Measurements from ENCODE around the gene CISD2. TPM values are rescaled to one million over a fixed set of nuclear protein-coding genes. Genes with fewer than 3 reads are reported as not detected.
"Not testable (repeated sequence)": the region's sequence is repeated elsewhere in the genome, so short reads cannot be mapped to it uniquely, and the experiment has no call there.

CISD2 gene
- total RNA-seq, 1 experiment from 2014 or later, result 40.7 TPM

- no peak for DNase-seq (ENCODE audit: low read depth)
These were observed 19.1 kb upstream of the CISD2 start for GRCh38 chr4:102849579-102850104.

- DNase-seq (ENCODE audit: low read depth), result no peak
These were observed 18.4 kb upstream of the CISD2 start for GRCh38 chr4:102850370-102850769.

DNA sequence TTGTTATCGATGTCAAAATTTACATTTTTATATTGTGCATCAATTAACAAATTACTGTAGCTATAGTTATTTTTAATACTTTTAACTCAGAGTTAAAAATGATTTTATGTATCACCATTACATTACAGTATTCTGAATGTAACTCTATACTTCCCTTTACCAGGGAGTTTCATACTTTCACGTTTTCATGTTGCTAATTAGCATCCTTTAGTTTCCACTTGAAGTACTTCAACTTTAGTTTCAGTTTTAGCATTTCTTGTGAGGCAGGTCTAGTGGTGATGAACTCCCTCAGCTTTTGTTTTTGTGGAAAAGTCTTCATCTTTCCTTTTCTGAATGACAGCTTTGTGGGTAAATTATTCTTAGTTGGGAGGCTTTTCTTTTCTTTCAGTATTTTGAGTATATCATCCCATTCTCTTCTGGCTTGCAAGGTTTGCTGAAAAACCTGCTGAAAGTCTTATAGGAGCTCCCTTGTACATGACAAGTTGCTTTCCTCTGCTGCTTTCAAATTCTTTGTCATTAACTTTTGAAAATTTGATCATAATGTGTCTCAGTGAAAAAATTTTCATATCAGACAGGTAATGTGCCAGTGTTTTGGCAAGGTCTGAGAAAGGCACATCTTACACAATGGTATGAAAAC, 9.8 kb upstream of the CISD2 start:
- no peak for DNase-seq (ENCODE audit: low read depth)

DNA sequence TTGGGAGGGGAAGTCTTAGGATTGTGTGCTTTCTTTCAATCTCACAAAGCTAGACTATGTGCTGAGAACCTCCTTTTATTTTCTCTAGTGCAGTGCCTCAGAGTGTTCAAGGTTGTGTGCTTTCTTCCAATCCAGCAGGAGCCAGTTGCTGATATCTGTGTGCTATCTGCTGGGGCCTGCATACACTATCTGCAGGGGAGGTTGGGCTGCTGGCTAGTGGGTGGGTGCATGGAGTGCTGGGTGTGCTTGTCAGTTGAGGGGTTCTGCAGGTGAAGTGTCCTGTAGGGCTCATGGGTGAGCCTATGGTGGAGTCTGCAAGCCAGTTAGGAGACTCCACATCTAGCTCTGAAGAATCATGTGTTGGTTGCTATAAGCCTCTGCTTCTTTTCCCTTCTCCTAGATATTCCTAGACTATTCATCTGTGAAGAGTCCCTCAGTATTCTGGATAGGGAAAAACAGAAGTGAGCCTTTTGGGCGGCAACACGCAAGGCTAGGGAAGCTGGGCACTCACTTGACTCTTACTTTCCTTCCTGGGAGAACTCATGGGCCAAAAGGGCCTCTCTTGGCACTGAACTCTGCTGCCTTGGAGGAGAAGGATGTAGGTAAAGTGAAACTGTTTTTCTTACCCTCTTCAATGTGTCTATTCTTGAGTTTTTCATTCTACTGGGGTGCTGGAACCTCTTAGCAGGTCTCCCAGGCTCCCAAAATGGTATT, 8.0 kb upstream of the CISD2 start:
- no peak for DNase-seq (ENCODE audit: low read depth)

DNA sequence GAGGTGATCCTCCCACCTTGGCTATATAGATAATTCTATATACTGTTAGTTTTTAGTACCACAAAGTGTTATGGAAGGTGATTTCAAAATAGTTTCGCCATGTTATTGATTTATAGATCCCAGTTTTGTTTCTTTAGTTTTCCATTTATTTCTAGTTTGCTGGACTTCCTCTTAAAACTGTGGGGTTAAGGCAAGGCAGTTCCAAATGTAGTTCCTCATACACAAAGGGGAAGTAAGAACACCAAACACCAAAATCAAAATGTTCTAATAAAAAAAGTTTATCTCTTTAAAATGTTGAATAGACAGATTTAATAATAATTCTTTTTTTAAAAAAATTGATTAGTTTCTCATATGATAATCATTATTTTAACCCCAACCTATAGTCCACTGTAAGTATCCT, 6.8 kb upstream of the CISD2 start:
- DNase-seq (ENCODE audit: low read depth), result no peak

DNA sequence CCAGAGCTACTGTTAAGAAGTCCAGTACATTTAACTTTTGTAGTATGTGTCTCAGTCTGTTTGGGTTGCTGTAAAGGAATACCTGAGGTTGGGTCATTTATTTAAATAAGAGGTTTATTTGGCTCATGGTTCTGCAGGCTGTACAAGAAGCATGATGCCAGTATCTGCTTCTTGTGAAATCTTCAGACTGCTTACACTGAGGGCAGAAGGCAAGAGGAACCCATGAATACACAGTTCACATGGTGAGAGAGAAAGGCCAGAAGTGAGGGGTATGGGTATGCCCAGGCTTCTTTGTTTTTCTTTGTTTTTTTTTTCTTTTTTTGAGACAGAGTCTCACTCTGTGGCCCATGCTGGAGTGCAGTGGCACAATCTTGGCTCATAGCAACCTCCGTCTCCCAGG, 6.0 kb upstream of the CISD2 start:
- DNase-seq (ENCODE audit: low read depth), result no peak

GRCh38 chr4:102865327-102865726, 3.5 kb upstream of the CISD2 start:
- not testable (repeated sequence) for DNase-seq (ENCODE audit: low read depth)

- DNase-seq (ENCODE audit: low read depth), result no peak
These were observed 1.3 kb upstream of the CISD2 start for GRCh38 chr4:102867278-102868152.

DNA sequence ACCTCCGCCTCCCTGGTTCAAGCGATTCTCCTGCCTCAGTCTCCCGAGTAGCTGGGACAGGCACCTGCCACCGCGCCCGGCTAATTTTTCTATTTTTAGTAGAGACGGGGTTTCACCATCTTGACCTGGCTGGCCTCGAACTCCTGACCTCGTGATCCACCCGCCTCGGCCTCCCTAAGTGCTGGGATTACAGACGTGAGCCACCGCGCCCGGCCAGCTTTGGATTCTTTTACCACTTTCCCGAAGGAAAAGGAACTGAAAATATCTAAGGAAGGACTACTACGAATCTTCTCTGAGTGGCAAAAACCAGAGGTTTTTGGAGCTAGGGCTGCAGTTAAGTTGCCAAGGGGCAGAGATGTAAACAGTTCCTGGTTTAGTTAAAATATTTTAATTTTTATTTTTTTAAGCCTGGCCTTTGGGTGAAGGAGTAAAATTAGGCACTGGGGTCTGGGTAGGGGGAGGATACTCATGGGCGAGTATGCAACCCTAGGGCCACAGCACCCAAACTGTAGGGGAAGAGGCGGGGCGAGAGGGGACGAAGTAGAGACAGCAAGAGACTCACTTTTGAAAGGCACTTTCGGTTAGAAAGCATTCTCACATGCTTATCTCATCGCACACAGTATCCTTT, 525 bp upstream of the CISD2 start:
- DNase-seq (ENCODE audit: low read depth), result no peak

DNA sequence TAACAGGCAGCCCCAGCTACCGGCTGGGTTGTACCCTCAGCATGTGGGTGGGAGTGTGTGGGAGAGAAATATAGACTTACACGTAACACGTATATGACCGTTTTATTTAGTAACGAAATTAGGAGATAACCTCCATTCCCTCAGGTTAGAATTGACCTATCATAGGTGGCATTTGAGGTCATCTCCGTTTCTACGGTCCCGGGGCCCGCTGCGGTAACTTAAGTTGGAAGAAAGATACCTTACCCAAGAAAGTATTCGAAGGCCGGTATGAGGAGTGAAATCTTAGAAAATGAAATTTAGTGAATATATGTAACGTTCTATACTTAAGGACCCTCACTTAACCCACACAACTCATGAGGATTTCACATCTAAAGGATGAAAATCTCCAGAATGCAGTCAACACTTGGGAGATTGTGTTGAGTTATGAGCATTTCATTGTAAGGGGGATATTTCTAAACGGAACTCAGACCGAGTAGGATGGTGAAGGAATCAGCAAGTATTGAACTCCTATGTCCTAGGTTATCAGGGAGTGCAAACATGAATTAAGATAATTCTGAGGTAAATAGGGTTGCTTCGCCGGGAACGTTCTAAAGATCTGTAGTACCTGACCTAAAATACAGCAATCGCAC, 891 bp downstream of the CISD2 start:
- DNase-seq (ENCODE audit: low read depth), result no peak

GRCh38 chr4:102871772-102872171, 3.0 kb downstream of the CISD2 start:
- no peak for DNase-seq (ENCODE audit: low read depth)

DNA sequence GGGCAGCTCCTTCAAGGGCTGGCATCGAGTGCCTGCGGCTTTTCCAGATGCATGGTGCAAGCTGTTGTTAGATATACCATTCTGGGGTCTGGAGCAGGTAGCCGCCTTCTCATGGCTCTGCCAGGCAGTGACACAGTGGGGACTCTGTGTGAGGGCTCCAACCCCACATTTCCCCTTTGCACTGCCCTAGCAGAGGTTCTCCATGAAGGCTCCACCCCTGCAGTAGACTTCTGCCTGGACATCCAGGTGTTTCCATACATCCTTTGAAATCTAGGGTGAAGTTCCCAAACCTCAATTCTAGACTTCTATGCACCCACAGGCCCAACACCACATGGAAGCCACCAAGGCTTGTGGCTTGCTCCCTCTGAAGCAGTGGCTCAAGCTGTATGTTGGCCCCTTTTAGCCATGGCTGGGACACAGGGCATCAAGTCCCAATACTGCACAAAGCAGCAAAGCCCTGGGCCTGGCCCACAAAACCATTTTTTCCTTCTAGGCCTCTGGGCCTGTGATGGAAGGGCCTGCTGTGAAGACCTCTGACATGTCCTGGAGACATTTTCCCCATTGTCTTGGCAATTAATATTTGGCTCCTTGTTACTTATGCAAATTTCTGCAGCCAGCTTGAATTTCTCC, 8.8 kb downstream of the CISD2 start:
- DNase-seq (ENCODE audit: low read depth), result not testable (repeated sequence)

DNA sequence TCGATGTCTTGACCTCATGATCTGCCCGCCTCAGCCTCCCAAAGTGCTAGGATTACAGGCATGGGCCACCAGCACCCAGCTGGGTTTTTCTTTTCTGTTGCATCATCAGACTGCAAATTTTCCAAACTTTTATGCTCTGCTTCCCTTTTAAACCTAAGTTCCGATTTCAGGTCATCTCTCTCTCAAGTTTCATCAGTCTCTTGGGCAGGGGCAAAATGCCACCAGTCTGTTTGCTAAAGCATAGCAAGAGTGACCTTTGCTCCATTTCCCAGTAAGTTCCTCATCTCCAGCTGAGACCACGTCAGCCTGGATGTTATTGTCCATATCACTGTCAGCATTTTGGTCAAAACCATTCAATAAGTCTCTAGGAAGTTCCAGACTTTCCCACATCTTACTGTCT, 9.6 kb downstream of the CISD2 start:
- not testable (repeated sequence) for DNase-seq (ENCODE audit: low read depth)

- DNase-seq (ENCODE audit: low read depth), result no peak
These were observed 10.1 kb downstream of the CISD2 start for GRCh38 chr4:102878901-102879300.

DNA sequence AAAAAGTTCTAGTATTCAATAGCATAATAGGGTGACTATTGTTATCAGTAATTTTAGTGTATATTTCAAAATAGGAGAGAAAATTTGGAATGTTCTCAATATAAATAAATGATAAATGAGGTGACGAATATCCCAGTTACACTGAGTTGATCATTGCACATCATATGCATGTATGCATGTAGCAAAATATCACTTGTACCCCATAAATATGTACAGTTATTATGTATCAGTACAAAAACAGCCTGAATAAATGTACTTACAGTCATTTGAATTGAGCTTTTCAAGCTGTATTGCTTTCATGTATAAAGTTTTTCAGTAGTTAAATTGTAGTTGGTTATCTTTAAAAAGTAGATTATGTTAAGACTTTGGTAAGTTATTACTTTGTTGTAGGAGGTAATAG, 12.6 kb downstream of the CISD2 start:
- DNase-seq (ENCODE audit: low read depth), result no peak

DNA sequence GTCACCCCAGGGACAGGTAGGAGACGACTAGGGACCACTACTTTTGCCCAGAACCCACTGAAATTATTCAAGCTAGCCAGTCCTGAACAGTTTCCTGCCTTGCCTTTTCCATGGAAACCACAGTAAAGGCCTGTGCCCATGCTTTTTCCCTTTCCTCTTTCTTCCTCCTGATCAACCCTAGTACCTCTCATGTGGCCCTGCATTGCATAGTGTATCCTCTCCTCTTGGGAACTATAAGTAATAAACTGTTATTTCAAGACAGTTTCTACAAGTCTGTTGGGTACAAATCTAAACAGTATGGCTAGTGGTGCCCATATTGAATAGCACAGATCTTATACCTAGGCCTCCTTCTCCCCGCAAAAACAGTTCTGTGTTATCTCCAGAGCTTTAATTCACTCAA, 14.5 kb downstream of the CISD2 start:
- DNase-seq (ENCODE audit: low read depth), result no peak

DNA sequence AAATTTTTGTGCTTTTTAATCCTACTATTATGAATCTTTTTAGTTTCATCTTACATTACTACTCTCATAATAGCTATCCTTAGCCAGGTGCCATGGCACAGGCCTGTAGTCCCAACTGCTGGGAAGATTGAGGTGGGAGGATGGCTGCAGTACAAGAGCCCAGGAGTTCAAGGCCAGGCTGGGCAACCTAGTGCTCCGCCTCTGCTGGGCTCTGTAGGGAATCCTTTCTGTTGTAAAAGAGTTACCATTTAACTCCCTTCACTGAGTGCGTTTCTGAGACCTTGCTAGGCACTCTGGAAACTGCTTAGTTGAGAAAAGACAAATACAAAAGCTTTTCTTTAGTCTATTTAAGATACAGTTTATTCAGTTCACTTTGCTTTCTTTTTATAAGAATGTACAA, 19.8 kb downstream of the CISD2 start:
- DNase-seq (ENCODE audit: low read depth), result not testable (repeated sequence)

DNA sequence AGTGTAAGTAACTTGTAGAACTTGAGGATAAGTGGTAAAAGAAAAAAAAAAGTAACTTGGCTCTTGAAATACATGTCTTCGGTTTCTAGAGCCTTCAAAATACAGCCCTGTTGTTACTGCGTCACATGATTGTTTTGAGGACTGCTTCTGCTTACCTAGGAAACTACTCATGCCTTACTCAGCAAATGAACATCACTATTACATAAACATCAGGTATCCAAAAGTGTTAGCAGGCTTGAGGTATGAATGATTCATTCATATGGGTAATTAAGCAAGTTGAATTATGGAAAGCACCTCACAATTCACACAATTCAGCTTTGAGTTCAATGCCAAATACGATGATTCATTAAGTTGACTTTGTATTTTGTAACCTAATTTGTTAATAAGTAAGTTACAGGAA, 21.1 kb downstream of the CISD2 start:
- DNase-seq (ENCODE audit: low read depth), result not testable (repeated sequence)

DNA sequence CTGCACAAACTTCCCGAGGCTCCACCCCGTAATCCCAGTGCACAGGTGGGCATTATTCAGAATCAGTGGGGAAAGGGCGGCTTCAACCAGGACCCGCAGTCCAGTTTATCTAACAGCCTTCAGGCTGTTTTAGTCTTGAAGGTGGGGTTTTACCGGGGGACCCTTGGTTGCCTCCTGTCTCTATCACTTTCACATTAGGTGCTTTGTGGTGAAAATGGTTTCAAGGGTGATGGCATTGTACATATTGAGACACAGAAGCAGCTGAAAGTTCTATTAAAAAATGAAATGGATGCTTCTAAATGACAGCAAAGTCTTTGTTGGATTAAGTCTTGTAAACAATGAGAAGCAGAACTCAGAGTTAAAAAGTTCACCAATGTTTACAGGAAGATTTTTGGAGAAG, 27.8 kb downstream of the CISD2 start:
- not testable (repeated sequence) for DNase-seq (ENCODE audit: low read depth)

- DNase-seq (ENCODE audit: low read depth), result peak; percentile 64
These were observed 28.8 kb downstream of the CISD2 start for GRCh38 chr4:102897610-102898009.

DNA sequence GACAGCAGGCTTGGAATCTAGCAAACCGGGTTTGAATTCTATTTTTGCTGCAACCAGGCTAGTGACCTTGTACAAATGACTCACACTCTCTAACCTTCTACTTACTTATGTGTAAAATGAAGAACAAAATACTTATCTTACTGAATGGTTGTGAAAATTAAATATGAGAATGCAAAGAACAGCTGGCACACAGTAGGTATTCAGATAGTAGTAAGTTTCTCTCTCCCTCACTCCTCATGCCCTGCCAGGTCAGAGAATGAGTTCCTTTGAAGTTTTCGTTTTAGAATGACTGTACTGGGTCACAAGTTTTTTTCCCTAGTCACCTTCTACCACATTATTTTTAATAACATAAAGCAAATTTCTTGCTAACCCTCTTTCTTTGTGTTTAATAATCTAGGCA, 33.0 kb downstream of the CISD2 start:
- DNase-seq (ENCODE audit: low read depth), result peak; percentile 3

All from LHCN-M2 (cell line).